Measurements from ENCODE around the gene SLC47A2. TPM values are rescaled to one million over a fixed set of nuclear protein-coding genes. Genes with fewer than 3 reads are reported as not detected.
A peak's percentile ranks its signal among the peaks of the same experiment; 100 is the strongest.

SLC47A2 gene
- total RNA-seq, 2 donors from 2014 or later: not detected

- no peak for DNase-seq (ENCODE audit: low spot score)
- H3K4me1 ChIP-seq: no peaks in the 10 kb centered on the region
- H3K27ac ChIP-seq: no peak overlapping the region
- no peaks in the 10 kb centered on the region for H3K36me3 ChIP-seq
- no peaks in the 10 kb centered on the region for H3K27me3 ChIP-seq
- H3K4me3 ChIP-seq: no peak overlapping the region
- no peak for TF ChIP-seq CTCF (IDR thresholded peaks at IDR 0.05)
- no peaks in the 10 kb centered on the region for H3K9me3 ChIP-seq
These were observed 3.9 kb downstream of the SLC47A2 start for GRCh38 chr17:19712436-19713004.

GRCh38 chr17:19709841-19710240 is 6.5 kb downstream of the SLC47A2 start:
- no peaks in the 10 kb centered on the region for H3K36me3 ChIP-seq
- TF ChIP-seq CTCF (IDR thresholded peaks at IDR 0.05): no peak

GRCh38 chr17:19708431-19709175 is 7.8 kb downstream of the SLC47A2 start:
- DNase-seq (ENCODE audit: low spot score): peak; percentile 50
- Histone ChIP-seq H3K4me1 (peaks cover 0 to 10% of the 10 kb centered on the region in 2 donors), H3K9me3 (no peaks in the 10 kb centered on the region), H3K27ac (no peak overlapping the region), H3K27me3 (no peaks in the 10 kb centered on the region), H3K36me3 (no peaks in the 10 kb centered on the region), H3K4me3 (no peak overlapping the region)
- TF ChIP-seq CTCF (IDR thresholded peaks at IDR 0.05): no peak

More at GRCh38 chr17:19709841-19710240, 6.5 kb downstream of the SLC47A2 start:
- Histone ChIP-seq H3K4me1 (no peaks in the 10 kb centered on the region), H3K9me3 (no peaks in the 10 kb centered on the region), H3K4me3 (no peak overlapping the region), H3K27ac (no peak overlapping the region), H3K27me3 (no peaks in the 10 kb centered on the region)
- DNase-seq (ENCODE audit: low spot score): peak; percentile 13

- Histone ChIP-seq H3K36me3 (no peaks in the 10 kb centered on the region), H3K27ac (no peak overlapping the region), H3K27me3 (no peaks in the 10 kb centered on the region), H3K9me3 (no peaks in the 10 kb centered on the region), H3K4me1 (peaks cover 0 to 18% of the 10 kb centered on the region in 2 donors), H3K4me3 (no peak overlapping the region)
- DNase-seq (ENCODE audit: low spot score): peak; percentile 48
- no peak for TF ChIP-seq CTCF (IDR thresholded peaks at IDR 0.05)
These were observed 8.6 kb downstream of the SLC47A2 start for GRCh38 chr17:19707728-19708221.

GRCh38 chr17:19706791-19707727 is 9.3 kb downstream of the SLC47A2 start:
- peak; percentile 42 for DNase-seq (ENCODE audit: low spot score)
- Histone ChIP-seq H3K27me3 (no peaks in the 10 kb centered on the region), H3K27ac (no peak overlapping the region), H3K9me3 (no peaks in the 10 kb centered on the region), H3K36me3 (no peaks in the 10 kb centered on the region), H3K4me1 (peaks cover 0 to 18% of the 10 kb centered on the region in 2 donors), H3K4me3 (no peak overlapping the region)
- TF ChIP-seq CTCF (IDR thresholded peaks at IDR 0.05): no peak

Measured in right atrium auricular region (tissue), 2 donors.